Keratinocyte (primary cell): Measurements from ENCODE around the gene TELO2. TPM values are rescaled to one million over a fixed set of nuclear protein-coding genes. Genes with fewer than 3 reads are reported as not detected.

Source experiments
- DNase-seq: peaks from one replicate; pipeline ENCODE4 v3.0.0-alpha.2; 2011; ENCODE audit warnings: low read depth, missing footprints, low spot score
- FAIRE-seq: peaks from 2 replicates; lab custom pipeline; 2011; peaks lifted over from hg19 to GRCh38; lab: Jason Lieb, UNC
- H2AFZ ChIP-seq: 2 replicates; pipeline ENCODE4 v1.6.0; 2012; ENCODE audit warnings: low read length, control low read depth, inconsistent platforms; ENCODE audit not compliant: control insufficient read depth
- H3K27ac ChIP-seq: 2 replicates; pipeline ENCODE4 v1.5.1; 2011; ENCODE audit warnings: low read length; ENCODE audit not compliant: control insufficient read depth, insufficient read depth
- H3K27me3 ChIP-seq: 3 replicates; pipeline ENCODE4 v1.6.0; 2011; ENCODE audit warnings: low read length; ENCODE audit not compliant: control insufficient read depth, insufficient read depth; ENCODE audit errors: extremely low read depth
- H3K36me3 ChIP-seq, 2 experiments: 2 replicates in 1 of 2; 3 replicates in 1 of 2; pipeline ENCODE4 v1.5.1; 2011; ENCODE audit warnings: low read length in 2 of 2, mild to moderate bottlenecking in 1 of 2; ENCODE audit not compliant: control insufficient read depth in 2 of 2, insufficient read depth in 2 of 2; ENCODE audit errors: extremely low read depth in 1 of 2
- H3K4me1 ChIP-seq: 3 replicates; pipeline ENCODE4 v1.5.1; 2011; ENCODE audit warnings: low read length; ENCODE audit not compliant: control insufficient read depth, insufficient read depth; ENCODE audit errors: extremely low read depth
- H3K4me2 ChIP-seq: 3 replicates; pipeline ENCODE4 v1.6.0; 2011; ENCODE audit warnings: low read depth, low read length; ENCODE audit not compliant: control insufficient read depth, insufficient read depth; ENCODE audit errors: extremely low read depth
- H3K4me3 ChIP-seq, 3 experiments: fragments of 200-600 bp in 1 of 3; sonication (generic) in 1 of 3; 2 replicates in 2 of 3; 3 replicates in 1 of 3; pipeline ENCODE4 v1.5.1; 2011 to 2016; ENCODE audit warnings: low read length in 3 of 3, mild to moderate bottlenecking in 3 of 3, control low read depth in 2 of 3, inconsistent platforms in 1 of 3, low read depth in 1 of 3, mixed read lengths in 1 of 3, mixed run types in 1 of 3, moderate library complexity in 1 of 3; ENCODE audit not compliant: control insufficient read depth in 2 of 3, insufficient read depth in 2 of 3; ENCODE audit errors: extremely low read depth in 1 of 3
- H3K79me2 ChIP-seq: 2 replicates; pipeline ENCODE4 v1.6.0; 2012; ENCODE audit warnings: low read length; ENCODE audit not compliant: control insufficient read depth, insufficient read depth
- H3K9ac ChIP-seq: 3 replicates; pipeline ENCODE4 v1.6.0; 2011; ENCODE audit warnings: low read length; ENCODE audit not compliant: control insufficient read depth, insufficient read depth; ENCODE audit errors: extremely low read depth
- H3K9me1 ChIP-seq: 3 replicates; pipeline ENCODE4 v1.6.0; 2011; ENCODE audit warnings: low read length; ENCODE audit not compliant: control insufficient read depth, insufficient read depth; ENCODE audit errors: extremely low read depth
- H3K9me3 ChIP-seq: 2 replicates; pipeline ENCODE4 v1.5.1; 2012; ENCODE audit warnings: low read depth, low read length; ENCODE audit not compliant: control insufficient read depth
- H4K20me1 ChIP-seq: 3 replicates; pipeline ENCODE4 v1.6.0; 2011; ENCODE audit warnings: low read length; ENCODE audit not compliant: control insufficient read depth, insufficient read depth; ENCODE audit errors: extremely low read depth
- EZH2 ChIP-seq: IDR thresholded peaks from one replicate; pipeline ENCODE4 v1.6.1; 2012; ENCODE audit warnings: inconsistent platforms, mild to moderate bottlenecking, low read length, moderate library complexity
- dilution Hi-C: fragments of 300-500 bp; cut with MboI; formaldehyde crosslinking; loops from one replicate; pipeline ENCODE4 v1.7.0; 2020; ENCODE audit warnings: low sequenced_read_pairs; ENCODE audit not compliant: extremely low pct_ligation_motif_present
- polyA plus RNA-seq, 5 experiments: library from polyadenylated mRNA; depleted of rRNA in 3 of 5; stranded (reverse) in 3 of 5; stranded (forward) in 1 of 5; unstranded in 1 of 5; fragments of >200 nt; gene quantifications; 1 replicate in 1 of 5; 2 replicates in 3 of 5; 3 replicates in 1 of 5; pipeline versions ENCODE4 v1.2.1 to v1.2.3, GENCODE V29; 2011 to 2012; ENCODE audit warnings: missing spikeins in 2 of 5, low read depth in 1 of 5, low replicate concordance in 1 of 5
- TF ChIP-seq, protein P1 (sequence below), 3 experiments: IDR thresholded peaks in 1 of 3; conservative IDR thresholded peaks in 1 of 3; optimal IDR thresholded peaks in 1 of 3; 2 replicates in 2 of 3; 3 replicates in 1 of 3; pipeline versions ENCODE3 to v1.5.1; 2011; ENCODE audit warnings: low read length in 3 of 3, mild to moderate bottlenecking in 3 of 3, moderate library complexity in 2 of 3, control low read depth in 1 of 3, inconsistent platforms in 1 of 3; ENCODE audit not compliant: insufficient read depth in 2 of 3; ENCODE audit errors: extremely low read depth in 1 of 3

The TELO2 gene
- polyA plus RNA-seq, 1 donor (not counting 4 experiments of a cell fraction or from before 2014, with no cell fraction given) = 7.9 TPM

DNA sequence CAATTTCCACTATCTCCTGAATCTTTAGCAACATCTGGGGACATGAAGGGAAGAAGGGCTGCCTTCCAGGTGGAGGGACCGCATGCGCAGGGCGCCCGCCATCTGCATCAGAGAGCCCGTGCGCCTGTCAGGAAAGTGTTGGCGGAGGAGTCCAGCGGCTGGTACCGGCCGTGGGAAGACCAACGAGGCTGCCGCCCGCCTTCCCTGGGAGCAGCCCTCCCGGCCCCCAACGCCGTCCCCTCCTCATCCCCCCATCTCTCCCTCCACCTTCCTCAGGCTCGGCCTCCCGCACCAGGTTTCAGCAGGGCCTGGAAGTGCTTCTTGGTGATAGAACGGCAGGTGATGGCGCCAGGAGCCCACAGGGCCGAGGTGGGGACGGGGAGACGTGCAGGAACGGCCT is 27.1 kb upstream of the TELO2 start:
- Histone ChIP-seq H2AFZ (no peak overlapping the region), H3K36me3 (peaks cover 0 to 11% of the 10 kb centered on the region in 2 experiments), H3K79me2 (peaks cover 36% of the 10 kb centered on the region), H3K27ac (no peak overlapping the region), H3K9me3 (no peaks in the 10 kb centered on the region), H3K4me1 (no peaks in the 10 kb centered on the region), H3K27me3 (no peaks in the 10 kb centered on the region), H3K4me3 (no peak overlapping the region), H3K4me2 (no peak overlapping the region), H3K9me1 (no peaks in the 10 kb centered on the region), H3K9ac (no peak overlapping the region), H4K20me1 (no peaks in the 10 kb centered on the region)
- no peak for TF ChIP-seq EZH2
- TF ChIP-seq, protein P1, sequence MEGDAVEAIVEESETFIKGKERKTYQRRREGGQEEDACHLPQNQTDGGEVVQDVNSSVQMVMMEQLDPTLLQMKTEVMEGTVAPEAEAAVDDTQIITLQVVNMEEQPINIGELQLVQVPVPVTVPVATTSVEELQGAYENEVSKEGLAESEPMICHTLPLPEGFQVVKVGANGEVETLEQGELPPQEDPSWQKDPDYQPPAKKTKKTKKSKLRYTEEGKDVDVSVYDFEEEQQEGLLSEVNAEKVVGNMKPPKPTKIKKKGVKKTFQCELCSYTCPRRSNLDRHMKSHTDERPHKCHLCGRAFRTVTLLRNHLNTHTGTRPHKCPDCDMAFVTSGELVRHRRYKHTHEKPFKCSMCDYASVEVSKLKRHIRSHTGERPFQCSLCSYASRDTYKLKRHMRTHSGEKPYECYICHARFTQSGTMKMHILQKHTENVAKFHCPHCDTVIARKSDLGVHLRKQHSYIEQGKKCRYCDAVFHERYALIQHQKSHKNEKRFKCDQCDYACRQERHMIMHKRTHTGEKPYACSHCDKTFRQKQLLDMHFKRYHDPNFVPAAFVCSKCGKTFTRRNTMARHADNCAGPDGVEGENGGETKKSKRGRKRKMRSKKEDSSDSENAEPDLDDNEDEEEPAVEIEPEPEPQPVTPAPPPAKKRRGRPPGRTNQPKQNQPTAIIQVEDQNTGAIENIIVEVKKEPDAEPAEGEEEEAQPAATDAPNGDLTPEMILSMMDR (optimal IDR thresholded peaks at IDR 0.05 in 1 of 3, IDR thresholded peaks at IDR 0.05 in 1 of 3, conservative IDR thresholded peaks at IDR 0.05 in 1 of 3; ENCODE audit: extremely low read depth in 1 of 3, insufficient read depth in 2 of 3, low read length in 3 of 3) = no peak
- DNase-seq (no peak), FAIRE-seq (no peak)
- dilution Hi-C loops = no loop called here

DNA sequence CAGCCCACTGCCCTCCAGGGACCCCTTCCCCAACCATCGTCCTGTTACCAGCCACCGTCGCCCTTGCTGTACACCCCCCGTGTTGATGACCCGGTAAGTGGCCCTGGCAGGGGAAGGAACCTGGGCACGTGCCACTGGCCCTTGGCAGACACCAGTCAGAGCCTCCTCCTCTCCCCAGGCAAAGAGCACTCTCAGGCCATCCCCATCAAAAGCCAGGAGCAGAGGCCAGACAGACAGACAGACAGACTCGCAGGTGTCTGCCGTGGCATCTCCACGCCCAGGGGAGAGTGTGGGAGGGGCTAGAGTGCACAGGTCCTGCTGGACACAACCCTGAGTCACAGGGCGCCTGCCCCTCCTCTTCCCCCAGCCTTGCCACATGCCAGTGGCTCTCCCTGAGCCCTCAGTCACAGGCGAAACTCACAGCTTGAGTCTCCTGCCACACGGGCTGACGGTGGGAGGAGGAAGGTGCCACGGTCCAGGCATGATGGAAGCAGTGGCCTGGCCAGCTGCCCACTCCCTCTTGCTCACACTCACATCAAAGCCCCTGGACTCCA is 26.1 kb upstream of the TELO2 start:
- Histone ChIP-seq H3K9me3 (no peaks in the 10 kb centered on the region), H3K27ac (no peak overlapping the region), H2AFZ (no peak overlapping the region), H3K4me1 (no peaks in the 10 kb centered on the region), H3K36me3 (peaks cover 0 to 7% of the 10 kb centered on the region in 2 experiments), H4K20me1 (no peaks in the 10 kb centered on the region), H3K4me2 (no peak overlapping the region), H3K79me2 (peaks cover 45% of the 10 kb centered on the region), H3K4me3 (no peak overlapping the region), H3K9me1 (no peaks in the 10 kb centered on the region), H3K9ac (no peak overlapping the region), H3K27me3 (no peaks in the 10 kb centered on the region)
- no peak for TF ChIP-seq EZH2
- TF ChIP-seq, protein P1 (optimal IDR thresholded peaks at IDR 0.05 in 1 of 3, IDR thresholded peaks at IDR 0.05 in 1 of 3, conservative IDR thresholded peaks at IDR 0.05 in 1 of 3; ENCODE audit: extremely low read depth in 1 of 3, insufficient read depth in 2 of 3, low read length in 3 of 3) = no peak
- FAIRE-seq (no peak), DNase-seq (no peak)
- dilution Hi-C loops = no loop called here
